SW480 (cell line): ENCODE results near the gene LCMT2.
"Not testable (repeated sequence)": the region's sequence is repeated elsewhere in the genome, so short reads cannot be mapped to it uniquely, and the experiment has no call there.

Source experiments
- DNase-seq: peaks from one replicate; pipeline ENCODE4 v3.0.0-alpha.2; 2016; ENCODE audit warnings: low spot score

The LCMT2 gene

GRCh38 chr15:43314171-43314570 is 16.2 kb downstream of the LCMT2 start:
- DNase-seq = no peak

DNA sequence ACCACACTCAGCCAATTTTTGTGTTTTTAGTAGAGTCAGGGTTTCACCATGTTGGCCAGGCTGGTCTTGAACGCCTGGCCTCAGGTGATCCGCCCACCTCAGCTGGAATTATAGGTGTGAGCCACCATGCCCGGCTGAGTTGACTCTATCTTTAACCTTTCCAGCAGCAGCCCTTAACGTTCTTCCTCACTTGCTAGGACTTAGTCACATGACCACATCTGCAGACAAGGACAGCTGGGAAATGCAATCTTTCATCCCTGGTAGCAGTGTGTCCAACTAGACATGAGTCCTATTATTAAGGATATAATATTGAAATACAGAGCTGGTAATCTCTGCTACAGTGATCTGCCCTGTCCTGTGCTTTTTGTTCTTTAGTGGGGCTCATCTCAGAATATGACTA is 18.0 kb downstream of the LCMT2 start:
- DNase-seq = no peak

- no peak for DNase-seq
These were observed 28.1 kb downstream of the LCMT2 start, which contains the start of gene TGM7 for GRCh38 chr15:43302205-43302817. Gene TGM7 (minus strand): TSS chr15:43302255.

DNA sequence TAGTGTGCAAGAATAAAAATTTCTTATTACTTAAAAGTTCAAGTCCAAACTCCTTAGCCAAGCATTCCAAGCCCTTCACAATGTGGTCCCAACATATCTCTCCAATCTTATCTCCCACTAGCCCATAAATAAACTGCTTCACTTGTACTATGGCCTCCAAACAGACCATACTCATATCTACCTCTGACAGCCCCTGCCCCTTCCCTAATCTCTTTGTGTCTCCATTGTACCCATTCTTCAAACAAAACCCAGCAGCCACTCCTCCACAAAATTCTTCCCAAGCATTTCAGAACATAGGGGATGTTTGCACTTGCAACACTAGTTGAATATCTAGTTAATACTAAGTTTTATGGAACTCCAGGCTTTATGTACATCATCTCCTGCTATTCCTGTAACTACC is 30.5 kb downstream of the LCMT2 start:
- no peak for DNase-seq

- peak; percentile 13 for DNase-seq
These were observed 31.0 kb downstream of the LCMT2 start for GRCh38 chr15:43299411-43299810.

GRCh38 chr15:43294091-43294706 is 36.2 kb downstream of the LCMT2 start:
- no peak for DNase-seq

DNA sequence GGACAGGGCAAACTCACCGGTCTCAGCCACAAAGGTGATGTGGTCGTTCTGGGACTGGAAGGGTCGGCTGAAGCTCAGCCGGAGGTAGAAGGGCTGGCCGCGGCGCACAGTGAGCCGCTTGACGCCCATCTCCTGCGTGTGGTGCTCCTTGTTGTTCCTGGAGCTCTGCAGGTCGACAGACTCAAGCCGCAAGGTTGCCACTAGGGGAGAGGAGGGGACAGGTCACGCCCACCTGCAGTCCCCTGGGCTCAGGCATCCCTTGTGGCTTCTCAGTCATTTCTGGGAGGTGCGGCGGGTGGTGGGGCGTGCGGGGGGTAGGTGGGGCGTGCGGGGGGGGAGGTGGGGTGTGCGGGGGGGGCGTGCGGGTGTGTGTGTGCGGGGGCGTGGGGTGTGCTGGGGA is 36.9 kb downstream of the LCMT2 start:
- no peak for DNase-seq

- DNase-seq = no peak
These were observed 37.8 kb downstream of the LCMT2 start for GRCh38 chr15:43292375-43293078.

DNA sequence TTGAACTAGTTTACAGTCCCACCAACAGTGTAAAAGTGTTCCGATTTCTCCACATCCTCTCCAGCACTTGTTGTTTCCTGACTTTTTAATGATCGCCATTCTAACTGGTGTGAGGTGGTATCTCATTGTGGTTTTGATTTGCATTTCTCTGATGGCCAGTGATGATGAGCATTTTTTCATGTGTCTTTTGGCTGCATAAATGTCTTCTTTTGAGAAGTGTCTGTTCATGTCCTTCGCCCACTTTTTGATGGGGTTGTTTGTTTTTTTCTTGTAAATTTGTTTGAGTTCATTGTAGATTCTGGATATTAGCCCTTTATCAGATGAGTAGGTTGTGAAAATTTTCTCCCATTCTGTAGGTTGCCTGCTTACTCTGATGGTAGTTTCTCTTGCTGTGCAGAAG is 40.7 kb downstream of the LCMT2 start:
- DNase-seq = not testable (repeated sequence)

GRCh38 chr15:43287254-43287653 is 43.1 kb downstream of the LCMT2 start:
- DNase-seq = no peak

- DNase-seq = no peak
These were observed 44.3 kb downstream of the LCMT2 start for GRCh38 chr15:43286074-43286473.

DNA sequence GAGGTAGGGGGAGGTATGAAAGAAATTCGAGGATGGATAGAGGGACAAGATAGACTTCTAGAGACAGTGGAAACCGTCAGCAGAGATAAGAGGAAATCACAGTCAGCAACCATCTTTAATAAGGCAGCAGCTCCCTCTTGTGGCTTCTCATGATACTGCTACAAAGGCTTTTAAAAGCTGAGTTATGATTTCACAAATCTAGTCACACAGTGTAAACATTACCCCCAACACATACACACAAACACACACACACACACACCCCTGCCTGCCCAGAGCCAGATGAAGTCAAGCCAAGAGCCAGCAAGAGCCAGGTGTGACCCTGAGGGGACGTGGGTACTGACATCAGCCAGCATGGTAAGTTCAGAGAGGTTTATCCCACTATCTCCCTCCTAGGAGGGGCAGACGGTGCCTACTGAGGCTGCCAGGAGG is 44.8 kb downstream of the LCMT2 start:
- peak; percentile 66 for DNase-seq

GRCh38 chr15:43283526-43283925 is 46.8 kb downstream of the LCMT2 start:
- DNase-seq = no peak

DNA sequence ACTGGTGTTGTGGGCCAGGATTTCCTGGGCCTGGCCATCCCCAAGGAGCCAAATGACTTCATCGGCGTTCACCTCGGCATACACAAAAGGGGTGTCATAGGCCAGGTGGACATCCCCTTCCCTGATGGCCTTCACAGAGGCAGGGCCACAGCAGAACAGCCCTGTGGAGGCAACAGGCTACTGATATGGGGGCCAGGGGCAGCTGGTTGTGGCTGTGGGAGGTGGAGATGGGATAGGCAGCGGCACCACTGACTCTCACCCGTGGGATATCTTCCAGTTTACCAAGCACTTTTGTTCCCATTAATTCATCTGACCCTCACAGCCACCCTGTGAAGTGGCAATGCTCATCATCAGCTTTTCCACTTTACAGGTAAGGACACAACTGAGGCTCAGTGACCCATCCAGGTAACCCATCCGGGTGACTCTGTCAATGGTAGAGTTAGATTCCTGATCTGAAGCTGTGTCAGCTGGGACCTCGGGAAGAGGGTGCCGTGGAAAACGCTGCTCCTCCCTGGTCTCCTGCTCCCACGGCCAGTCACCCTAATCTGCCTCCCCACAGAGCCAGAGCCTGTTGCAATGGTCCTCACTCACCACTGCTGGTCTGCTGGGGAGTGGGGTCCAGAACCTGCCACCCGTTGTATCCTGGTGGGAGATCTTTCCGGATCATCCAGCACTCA is 48.3 kb downstream of the LCMT2 start:
- no peak for DNase-seq

- no peak for DNase-seq
These were observed 49.4 kb downstream of the LCMT2 start for GRCh38 chr15:43280996-43281395.

GRCh38 chr15:43279496-43279895 is 50.9 kb downstream of the LCMT2 start:
- DNase-seq = no peak

- no peak for DNase-seq
These were observed 51.5 kb downstream of the LCMT2 start for GRCh38 chr15:43278869-43279268.

- DNase-seq = no peak
These were observed 52.5 kb downstream of the LCMT2 start for GRCh38 chr15:43277901-43278300.

- no peak for DNase-seq
These were observed 53.0 kb downstream of the LCMT2 start for GRCh38 chr15:43277231-43277823.

- no peak for DNase-seq
These were observed 53.7 kb downstream of the LCMT2 start for GRCh38 chr15:43276563-43277200.

DNA sequence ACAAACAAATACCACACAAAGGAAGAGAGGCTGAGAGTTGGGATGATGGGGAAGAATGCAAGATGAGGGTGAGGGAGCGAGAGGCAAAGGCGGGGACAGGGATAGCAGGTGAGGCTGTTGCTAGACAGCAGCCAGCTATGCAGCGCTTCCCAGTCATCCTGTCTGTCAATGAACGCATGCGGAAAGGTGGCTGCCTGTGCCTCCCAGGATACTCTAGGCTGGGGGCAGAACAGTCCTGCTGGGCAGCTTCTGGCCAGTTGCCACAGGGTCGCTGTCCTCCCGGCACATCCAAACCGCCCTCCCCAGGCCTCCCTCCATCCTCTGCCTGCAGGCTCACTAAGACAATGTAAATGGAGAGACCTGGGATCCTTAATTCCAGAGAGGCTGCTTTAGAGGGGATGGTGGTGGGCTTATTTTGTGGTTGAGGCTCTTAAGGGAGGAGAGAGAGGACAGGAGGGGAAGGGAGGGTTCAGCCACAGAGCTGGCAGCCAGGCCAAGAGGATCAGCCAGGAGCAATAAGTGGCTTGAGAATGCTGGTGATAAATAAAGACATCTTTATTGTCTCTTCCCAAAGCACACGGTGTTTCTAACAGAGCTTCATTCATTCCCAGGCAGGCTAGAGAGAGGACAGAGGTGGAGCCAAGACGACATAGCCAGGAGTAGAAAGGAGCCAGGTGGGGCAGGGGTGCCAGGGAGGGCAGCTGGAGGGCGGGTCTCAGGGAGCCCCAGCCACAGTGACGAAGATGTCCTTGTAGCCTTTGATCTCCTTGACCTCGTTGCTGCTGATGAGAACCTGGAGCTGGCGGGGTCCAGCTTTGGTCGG is 54.4 kb downstream of the LCMT2 start:
- DNase-seq = no peak
